Measurements from ENCODE around the gene RIOK2.
"Not testable (repeated sequence)": the region's sequence is repeated elsewhere in the genome, so short reads cannot be mapped to it uniquely, and the experiment has no call there.

- TF ChIP-seq EZH2phosphoT487 (IDR thresholded peaks at IDR 0.05; ENCODE audit: low read depth, severe bottlenecking, unreplicated experiment); CTCF (IDR thresholded peaks at IDR 0.05; ENCODE audit: poor library complexity): not testable (repeated sequence)
Observed at GRCh38 chr5:97179457-97179856, 3.6 kb downstream of the RIOK2 start.

All from hepatocyte (in vitro differentiated cells).